WTC11 (cell line): ENCODE results near the gene SHC3. TPM values are rescaled to one million over a fixed set of nuclear protein-coding genes. Genes with fewer than 3 reads are reported as not detected.

Experiments
- ATAC-seq: fragments of 200-7000 bp; cut with Tn5 transposase; 2 replicates; pipeline ENCODE4 v1.10.0; 2021; ENCODE audit warnings: mild to moderate bottlenecking, moderate library complexity
- CTCF ChIA-PET: fragments of 300-600 bp; sonication (Branson Sonifier 250); formaldehyde crosslinking; loops from one replicate; lab custom pipeline; 2021; ENCODE audit warnings: antibody characterized with exemption; lab: Charles Lee
- POLR2A ChIA-PET: fragments of 350-600 bp; sonication (Branson Sonifier 250); formaldehyde crosslinking; loops from one replicate; lab custom pipeline; 2021; ENCODE audit warnings: antibody characterized with exemption; lab: Charles Lee
- DNase-seq: peaks from one replicate; pipeline ENCODE4 v3.0.0; 2021; ENCODE audit warnings: low spot score
- H3K27ac Mint-ChIP-seq: 2 replicates; pipeline ENCODE4 v1.8.0; 2021; ENCODE audit warnings: mixed read lengths
- H3K27me3 Mint-ChIP-seq: 2 replicates; pipeline ENCODE4 v1.8.0; 2021; ENCODE audit warnings: low read depth, mild to moderate bottlenecking, moderate library complexity, mixed read lengths
- H3K36me3 Mint-ChIP-seq: 2 replicates; pipeline ENCODE4 v1.8.0; 2021; ENCODE audit warnings: mixed read lengths
- H3K4me1 Mint-ChIP-seq: 2 replicates; pipeline ENCODE4 v1.8.0; 2022; ENCODE audit warnings: mixed read lengths
- H3K4me3 Mint-ChIP-seq: 2 replicates; pipeline ENCODE4 v1.8.0; 2021; ENCODE audit warnings: mild to moderate bottlenecking, moderate library complexity, mixed read lengths
- H3K9me3 Mint-ChIP-seq: 2 replicates; pipeline ENCODE4 v1.8.0; 2021; ENCODE audit warnings: mixed read lengths
- ATF1 ChIP-seq: sonication (generic); formaldehyde crosslinking; IDR thresholded peaks from 2 replicates; pipeline ENCODE4 v1.8.1; 2023; ENCODE audit warnings: mild to moderate bottlenecking, moderate library complexity, missing genetic modification reagents
- CBFB ChIP-seq: sonication (generic); formaldehyde crosslinking; IDR thresholded peaks from 2 replicates; pipeline ENCODE4 v1.8.1; 2022; ENCODE audit warnings: mild to moderate bottlenecking, low read depth, missing genetic modification reagents
- E2F4 ChIP-seq: sonication (generic); formaldehyde crosslinking; IDR thresholded peaks from 2 replicates; pipeline ENCODE4 v1.8.1; 2022; ENCODE audit warnings: low read depth, mild to moderate bottlenecking, moderate library complexity, missing genetic modification reagents, borderline replicate concordance
- ELF4 ChIP-seq: sonication (generic); formaldehyde crosslinking; IDR thresholded peaks from 2 replicates; pipeline ENCODE4 v1.8.1; 2022; ENCODE audit warnings: low read depth, mild to moderate bottlenecking, moderate library complexity, missing genetic modification reagents
- ERG ChIP-seq: fragments of 250-450 bp; sonication (Bioruptor Pico); IDR thresholded peaks from 2 replicates; pipeline ENCODE4 v1.8.0; 2021; ENCODE audit warnings: mild to moderate bottlenecking
- ESRRA ChIP-seq: sonication (generic); formaldehyde crosslinking; IDR thresholded peaks from 2 replicates; pipeline ENCODE4 v1.8.1; 2022; ENCODE audit warnings: mild to moderate bottlenecking, missing genetic modification reagents, borderline replicate concordance
- FOXK1 ChIP-seq: sonication (generic); formaldehyde crosslinking; IDR thresholded peaks from 2 replicates; pipeline ENCODE4 v1.8.0; 2022; ENCODE audit warnings: mild to moderate bottlenecking, moderate library complexity, missing genetic modification reagents
- IRF2 ChIP-seq: sonication (generic); formaldehyde crosslinking; IDR thresholded peaks from 2 replicates; pipeline ENCODE4 v1.8.0; 2022; ENCODE audit warnings: low read depth, missing genetic modification reagents, borderline replicate concordance
- JAZF1 ChIP-seq: fragments of 250-450 bp; sonication (Bioruptor Pico); IDR thresholded peaks from 2 replicates; pipeline ENCODE4 v1.9.0; 2021; ENCODE audit warnings: moderate library complexity, mild to moderate bottlenecking, inconsistent platforms
- MAX ChIP-seq: sonication (generic); formaldehyde crosslinking; IDR thresholded peaks from 2 replicates; pipeline ENCODE4 v1.8.0; 2022; ENCODE audit warnings: mild to moderate bottlenecking, missing genetic modification reagents
- MYBL2 ChIP-seq: sonication (generic); formaldehyde crosslinking; IDR thresholded peaks from 2 replicates; pipeline ENCODE4 v1.8.1; 2023; ENCODE audit warnings: mild to moderate bottlenecking, moderate library complexity, missing genetic modification reagents
- OVOL2 ChIP-seq: fragments of 250-450 bp; sonication (Bioruptor Pico); IDR thresholded peaks from 2 replicates; pipeline ENCODE4 v1.9.0; 2021; ENCODE audit warnings: mild to moderate bottlenecking, borderline replicate concordance
- PREB ChIP-seq: sonication (generic); formaldehyde crosslinking; IDR thresholded peaks from 2 replicates; pipeline ENCODE4 v1.8.1; 2022; ENCODE audit warnings: mild to moderate bottlenecking, missing genetic modification reagents, moderate library complexity, borderline replicate concordance
- SMAD4 ChIP-seq: sonication (generic); formaldehyde crosslinking; IDR thresholded peaks from 2 replicates; pipeline ENCODE4 v1.8.0; 2022; ENCODE audit warnings: mild to moderate bottlenecking, missing genetic modification reagents
- SP1 ChIP-seq: sonication (generic); formaldehyde crosslinking; conservative IDR thresholded peaks from 2 replicates; pipeline ENCODE4 v1.8.1; 2022; ENCODE audit warnings: missing genetic modification reagents
- TEAD1 ChIP-seq: sonication (generic); formaldehyde crosslinking; IDR thresholded peaks from 2 replicates; pipeline ENCODE4 v1.8.0; 2022; ENCODE audit warnings: mild to moderate bottlenecking, missing genetic modification reagents
- USF2 ChIP-seq: sonication (generic); formaldehyde crosslinking; IDR thresholded peaks from 2 replicates; pipeline ENCODE4 v1.8.1; 2023; ENCODE audit warnings: mild to moderate bottlenecking, missing genetic modification reagents, moderate library complexity
- ZMAT4 ChIP-seq: fragments of 250-450 bp; sonication (Bioruptor Pico); IDR thresholded peaks from 2 replicates; pipeline ENCODE4 v1.9.0; 2021; ENCODE audit warnings: mild to moderate bottlenecking
- ZNF396 ChIP-seq: fragments of 250-450 bp; sonication (Bioruptor Pico); IDR thresholded peaks from 2 replicates; pipeline ENCODE4 v1.8.0; 2021; ENCODE audit warnings: mild to moderate bottlenecking, moderate library complexity, borderline replicate concordance
- ZNF425 ChIP-seq: fragments of 250-450 bp; sonication (Bioruptor Pico); conservative IDR thresholded peaks from 2 replicates; pipeline ENCODE4 v1.9.0; 2021; ENCODE audit warnings: mild to moderate bottlenecking
- ZNF512 ChIP-seq: sonication (generic); formaldehyde crosslinking; IDR thresholded peaks from 2 replicates; pipeline ENCODE4 v1.8.1; 2022; ENCODE audit warnings: missing genetic modification reagents, borderline replicate concordance
- ZSCAN18 ChIP-seq: fragments of 250-450 bp; sonication (Bioruptor Pico); IDR thresholded peaks from 2 replicates; pipeline ENCODE4 v2.1.2; 2022; ENCODE audit warnings: mild to moderate bottlenecking, moderate library complexity
- total RNA-seq: library from RNA; stranded (reverse); gene quantifications from 3 replicates; pipeline ENCODE4 v1.2.3, GENCODE V29; 2021

The SHC3 gene
- total RNA-seq, 1 experiment from 2014 or later = 4.9 TPM

GRCh38 chr9:89044104-89044503, 134.5 kb downstream of the SHC3 start (continued):
- TF ChIP-seq ESRRA (CRISPR knock-in tag) (no peak), E2F4 (CRISPR knock-in tag) (no peak), MAX (no peak), OVOL2 (CRISPR knock-in tag) (no peak), ERG (no peak), ZNF396 (no peak), FOXK1 (CRISPR knock-in tag) (no peak), ZNF512 (no peak), ZSCAN18 (no peak), TEAD1 (CRISPR knock-in tag) (no peak)

GRCh38 chr9:89042984-89043383, 135.6 kb downstream of the SHC3 start:
- POLR2A ChIA-PET = no interaction called here
- ATAC-seq = no peak
- Mint-ChIP-seq H3K4me1 (no peaks in the 10 kb centered on the region), H3K27me3 (no peaks in the 10 kb centered on the region), H3K36me3 (no peaks in the 10 kb centered on the region), H3K4me3 (no peak overlapping the region), H3K9me3 (no peaks in the 10 kb centered on the region)
- CTCF ChIA-PET = no interaction called here
- TF ChIP-seq SP1 (CRISPR knock-in tag) = no peak
- TF ChIP-seq ATF1 (CRISPR knock-in tag) = no peak
- TF ChIP-seq, all 79 proteins: peak for 0
- no peak overlapping the region for H3K27ac Mint-ChIP-seq
- DNase-seq = no peak

GRCh38 chr9:89039664-89040063, 139.0 kb downstream of the SHC3 start:
- no peak for TF ChIP-seq MYBL2 (CRISPR knock-in tag)
- no peak for TF ChIP-seq ELF4 (CRISPR knock-in tag)
- TF ChIP-seq CBFB (CRISPR knock-in tag) = no peak
- no peak for TF ChIP-seq JAZF1 (CRISPR knock-in tag)
- TF ChIP-seq ESRRA (CRISPR knock-in tag) = no peak
- TF ChIP-seq ZNF425 (CRISPR knock-in tag) = no peak
- no peak for TF ChIP-seq IRF2
- TF ChIP-seq ZMAT4 (CRISPR knock-in tag) = no peak
- TF ChIP-seq TEAD1 (CRISPR knock-in tag) = no peak
- no peak for TF ChIP-seq PREB
- TF ChIP-seq USF2 = no peak
- no peak for TF ChIP-seq SMAD4 (CRISPR knock-in tag)
- Mint-ChIP-seq H3K27me3 (no peaks in the 10 kb centered on the region), H3K27ac (no peak overlapping the region), H3K36me3 (no peaks in the 10 kb centered on the region), H3K4me1 (no peaks in the 10 kb centered on the region), H3K9me3 (no peaks in the 10 kb centered on the region), H3K4me3 (no peak overlapping the region)
- ChIA-PET CTCF (no interaction called here), POLR2A (no interaction called here)
- DNase-seq = no peak
- no peak for ATAC-seq
